Activated naive CD4-positive, alpha-beta T cell treated with anti-CD3 and anti-CD28 coated beads for 36 hours (primary cell): ENCODE measurements around the gene NETO2. TPM values are rescaled to one million over a fixed set of nuclear protein-coding genes. Genes with fewer than 3 reads are reported as not detected.
"Not testable (repeated sequence)": the region's sequence is repeated elsewhere in the genome, so short reads cannot be mapped to it uniquely, and the experiment has no call there.

Experiments used
- CTCF ChIA-PET: fragments of 350-600 bp; sonication (Branson Sonifier 250); formaldehyde crosslinking; loops from one replicate; lab custom pipeline; 2021; ENCODE audit warnings: antibody characterized with exemption; lab: Charles Lee
- DNase-seq: peaks from one replicate; pipeline ENCODE4 v3.0.0-alpha.2; 2020
- H3K27ac Mint-ChIP-seq: one replicate; pipeline ENCODE4 v1.8.0; 2021; ENCODE audit warnings: mild to moderate bottlenecking, mixed read lengths
- H3K27me3 Mint-ChIP-seq: one replicate; pipeline ENCODE4 v1.8.0; 2021; ENCODE audit warnings: low read depth, mixed read lengths
- H3K36me3 Mint-ChIP-seq: one replicate; pipeline ENCODE4 v1.8.0; 2021; ENCODE audit warnings: low read depth, mixed read lengths
- H3K4me1 Mint-ChIP-seq: one replicate; pipeline ENCODE4 v1.8.0; 2021; ENCODE audit warnings: low read depth, mixed read lengths
- H3K4me3 Mint-ChIP-seq: one replicate; pipeline ENCODE4 v1.8.0; 2021; ENCODE audit warnings: mild to moderate bottlenecking, moderate library complexity, mixed read lengths
- H3K9me3 Mint-ChIP-seq: one replicate; pipeline ENCODE4 v1.8.0; 2021; ENCODE audit warnings: mixed read lengths
- intact Hi-C: fragments of 100-400 bp; cut with micrococcal nuclease; formaldehyde crosslinking; loops from one replicate; pipeline ENCODE4 v1.15.1; 2023
- total RNA-seq, 2 experiments: library from RNA; stranded (reverse); gene quantifications; one replicate each; pipeline ENCODE4 v1.2.3, GENCODE V29; 2021

Gene NETO2, protein sequence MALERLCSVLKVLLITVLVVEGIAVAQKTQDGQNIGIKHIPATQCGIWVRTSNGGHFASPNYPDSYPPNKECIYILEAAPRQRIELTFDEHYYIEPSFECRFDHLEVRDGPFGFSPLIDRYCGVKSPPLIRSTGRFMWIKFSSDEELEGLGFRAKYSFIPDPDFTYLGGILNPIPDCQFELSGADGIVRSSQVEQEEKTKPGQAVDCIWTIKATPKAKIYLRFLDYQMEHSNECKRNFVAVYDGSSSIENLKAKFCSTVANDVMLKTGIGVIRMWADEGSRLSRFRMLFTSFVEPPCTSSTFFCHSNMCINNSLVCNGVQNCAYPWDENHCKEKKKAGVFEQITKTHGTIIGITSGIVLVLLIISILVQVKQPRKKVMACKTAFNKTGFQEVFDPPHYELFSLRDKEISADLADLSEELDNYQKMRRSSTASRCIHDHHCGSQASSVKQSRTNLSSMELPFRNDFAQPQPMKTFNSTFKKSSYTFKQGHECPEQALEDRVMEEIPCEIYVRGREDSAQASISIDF
- 1 to 10 TPM; 3.0 to 4.3 TPM for total RNA-seq

GRCh38 chr16:47143677-47144558 is at the start of gene NETO2:
TSS of gene NETO2 (minus strand) at chr16:47143945. CDS start at chr16:47143612, 333 bp downstream.
- peak; percentile 57 for DNase-seq
- Mint-ChIP-seq H3K27me3 (peaks cover 38% of the 10 kb centered on the region), H3K4me3 (peak within 1 kb of the TSS; percentile 66), H3K27ac (no peak within 1 kb of the TSS), H3K9me3 (no peaks in the 10 kb centered on the region), H3K4me1 (peaks cover 10% of the 10 kb centered on the region), H3K36me3 (peaks cover 3% of the 10 kb centered on the region)
- intact Hi-C loops = loop anchor here (1.0 to 10.0 kb wide), 9 partner anchors 171 to 1486 kb away; partner anchors contain the start of genes DNAJA2, ITFG1, LONP2 and ORC6
- CTCF ChIA-PET = interaction anchor here (0.6 to 5.7 kb wide), 15 partner anchors 32 to 1021 kb away, joined by 3 to 38 read pairs (median 4); partner anchors contain the start of gene ABCC12

DNA sequence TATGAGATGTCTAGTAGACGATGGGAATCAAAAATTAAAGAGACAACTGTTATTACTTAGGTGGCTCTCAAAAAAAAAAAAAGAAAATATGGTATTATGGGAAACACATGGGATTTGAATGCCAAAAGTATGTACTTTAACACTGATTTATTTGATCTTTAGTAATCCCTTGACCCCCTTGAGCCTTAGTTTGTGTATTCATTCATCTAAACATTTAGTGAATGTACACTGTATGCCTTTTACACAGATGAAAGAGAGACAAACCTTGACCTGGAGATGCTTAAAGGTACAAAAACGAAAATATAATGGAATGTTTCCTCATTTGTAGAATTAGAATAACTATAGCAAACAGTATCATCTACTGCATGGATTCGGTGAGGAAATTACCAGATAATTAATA is 38.6 kb upstream of the NETO2 start:
- Mint-ChIP-seq H3K4me1 (no peaks in the 10 kb centered on the region), H3K9me3 (peaks cover 3% of the 10 kb centered on the region), H3K27ac (no peak overlapping the region), H3K36me3 (peaks cover 16% of the 10 kb centered on the region), H3K27me3 (no peaks in the 10 kb centered on the region), H3K4me3 (no peak overlapping the region)
- DNase-seq = no peak
- CTCF ChIA-PET = no interaction called here
- intact Hi-C loops = no loop called here

DNA sequence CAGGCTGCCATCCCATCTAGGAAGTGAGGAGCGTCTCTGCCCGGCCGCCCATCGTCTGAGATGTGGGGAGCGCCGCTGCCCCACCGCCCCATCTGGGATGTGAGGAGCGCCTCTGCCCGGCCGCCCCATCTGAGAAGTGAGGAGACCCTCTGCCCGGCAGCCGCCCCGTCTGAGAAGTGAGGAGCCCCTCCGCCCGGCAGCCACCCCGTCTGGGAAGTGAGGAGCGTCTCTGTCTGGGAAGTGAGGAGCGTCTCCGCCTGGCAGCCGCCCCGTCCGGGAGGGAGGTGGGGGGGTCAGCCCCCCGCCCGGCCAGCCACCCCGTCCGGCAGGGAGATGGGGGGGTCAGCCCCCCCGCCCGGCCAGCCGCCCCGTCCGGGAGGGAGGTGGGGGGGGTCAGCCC is 37.3 kb upstream of the NETO2 start:
- DNase-seq, CTCF ChIA-PET, intact Hi-C loops: not testable (repeated sequence)

GRCh38 chr16:47180073-47180472 is 36.3 kb upstream of the NETO2 start:
- intact Hi-C loops = no loop called here
- CTCF ChIA-PET = no interaction called here
- H3K27me3 Mint-ChIP-seq = no peaks in the 10 kb centered on the region
- H3K27ac Mint-ChIP-seq = no peak overlapping the region
- no peak for DNase-seq
- H3K36me3 Mint-ChIP-seq = peaks cover 16% of the 10 kb centered on the region
- peaks cover 3% of the 10 kb centered on the region for H3K4me1 Mint-ChIP-seq
- H3K4me3 Mint-ChIP-seq = no peak overlapping the region
- H3K9me3 Mint-ChIP-seq = peaks cover under 1% of the 10 kb centered on the region

More for the DNA sequence above, 37.3 kb upstream of the NETO2 start:
- not testable (repeated sequence) for H3K27ac Mint-ChIP-seq, H3K4me3 Mint-ChIP-seq, H3K4me1 Mint-ChIP-seq, H3K9me3 Mint-ChIP-seq, H3K27me3 Mint-ChIP-seq
- H3K36me3 Mint-ChIP-seq = peaks cover 16% of the 10 kb centered on the region

GRCh38 chr16:47175152-47175551 is 31.4 kb upstream of the NETO2 start:
- peaks cover 11% of the 10 kb centered on the region for H3K36me3 Mint-ChIP-seq
- no peak overlapping the region for H3K4me3 Mint-ChIP-seq
- intact Hi-C loops = no loop called here
- CTCF ChIA-PET = interaction anchor here (1.0 kb wide), 1 partner anchor 33 kb away, joined by 3 read pairs; no protein-coding TSS in a partner anchor
- no peaks in the 10 kb centered on the region for H3K9me3 Mint-ChIP-seq
- no peak for DNase-seq
- peaks cover 4% of the 10 kb centered on the region for H3K4me1 Mint-ChIP-seq
- H3K27me3 Mint-ChIP-seq = no peaks in the 10 kb centered on the region
- H3K27ac Mint-ChIP-seq = no peak overlapping the region

- Mint-ChIP-seq H3K27me3 (no peaks in the 10 kb centered on the region), H3K4me3 (no peak overlapping the region), H3K27ac (no peak overlapping the region), H3K9me3 (no peaks in the 10 kb centered on the region), H3K36me3 (peaks cover 16% of the 10 kb centered on the region), H3K4me1 (no peaks in the 10 kb centered on the region)
- CTCF ChIA-PET = interaction anchor here (0.5 to 1.7 kb wide), 4 partner anchors 27 to 237 kb away, joined by 3 to 4 read pairs (median 4); no protein-coding TSS in a partner anchor
- intact Hi-C loops = no loop called here
- no peak for DNase-seq
These were observed 19.1 kb upstream of the NETO2 start for GRCh38 chr16:47162670-47163420.

DNA sequence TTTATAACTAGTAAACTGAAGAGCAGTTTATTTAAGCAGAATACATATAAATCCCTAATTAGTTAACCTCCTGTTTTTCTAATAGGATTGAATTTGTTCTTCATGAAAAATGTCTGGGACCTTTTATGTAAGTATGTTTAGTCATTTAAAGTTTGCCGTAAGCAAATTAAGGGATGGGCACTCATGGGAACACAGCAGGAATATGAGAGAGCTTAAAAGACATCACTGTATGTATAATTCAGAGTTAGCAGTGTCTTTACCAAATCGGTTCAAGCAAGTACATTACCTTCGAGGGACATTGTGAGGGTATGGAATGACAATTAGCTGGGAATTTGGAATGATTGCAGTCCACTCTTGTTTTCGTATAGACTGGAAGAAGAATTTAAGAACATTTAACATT is 17.7 kb upstream of the NETO2 start:
- H3K4me1 Mint-ChIP-seq = no peaks in the 10 kb centered on the region
- no peaks in the 10 kb centered on the region for H3K27me3 Mint-ChIP-seq
- CTCF ChIA-PET = interaction anchor here (1.3 to 1.7 kb wide), 3 partner anchors 20 to 210 kb away, joined by 3 to 4 read pairs (median 3); no protein-coding TSS in a partner anchor
- intact Hi-C loops = no loop called here
- DNase-seq = no peak
- peaks cover 1% of the 10 kb centered on the region for H3K9me3 Mint-ChIP-seq
- no peak overlapping the region for H3K27ac Mint-ChIP-seq
- H3K36me3 Mint-ChIP-seq = peaks cover 25% of the 10 kb centered on the region
- no peak overlapping the region for H3K4me3 Mint-ChIP-seq

- peaks cover 2% of the 10 kb centered on the region for H3K9me3 Mint-ChIP-seq
- H3K4me1 Mint-ChIP-seq = no peaks in the 10 kb centered on the region
- intact Hi-C loops = no loop called here
- no peak for DNase-seq
- no peaks in the 10 kb centered on the region for H3K27me3 Mint-ChIP-seq
- H3K4me3 Mint-ChIP-seq = no peak overlapping the region
- CTCF ChIA-PET = no interaction called here
- peaks cover 29% of the 10 kb centered on the region for H3K36me3 Mint-ChIP-seq
- no peak overlapping the region for H3K27ac Mint-ChIP-seq
These were observed 16.7 kb upstream of the NETO2 start for GRCh38 chr16:47160422-47160821.

GRCh38 chr16:47158992-47159391 is 15.2 kb upstream of the NETO2 start:
- CTCF ChIA-PET = no interaction called here
- Mint-ChIP-seq H3K4me3 (no peak overlapping the region), H3K4me1 (no peaks in the 10 kb centered on the region), H3K9me3 (peaks cover 2% of the 10 kb centered on the region), H3K36me3 (peaks cover 35% of the 10 kb centered on the region), H3K27ac (no peak overlapping the region), H3K27me3 (no peaks in the 10 kb centered on the region)
- intact Hi-C loops = no loop called here
- no peak for DNase-seq

DNA sequence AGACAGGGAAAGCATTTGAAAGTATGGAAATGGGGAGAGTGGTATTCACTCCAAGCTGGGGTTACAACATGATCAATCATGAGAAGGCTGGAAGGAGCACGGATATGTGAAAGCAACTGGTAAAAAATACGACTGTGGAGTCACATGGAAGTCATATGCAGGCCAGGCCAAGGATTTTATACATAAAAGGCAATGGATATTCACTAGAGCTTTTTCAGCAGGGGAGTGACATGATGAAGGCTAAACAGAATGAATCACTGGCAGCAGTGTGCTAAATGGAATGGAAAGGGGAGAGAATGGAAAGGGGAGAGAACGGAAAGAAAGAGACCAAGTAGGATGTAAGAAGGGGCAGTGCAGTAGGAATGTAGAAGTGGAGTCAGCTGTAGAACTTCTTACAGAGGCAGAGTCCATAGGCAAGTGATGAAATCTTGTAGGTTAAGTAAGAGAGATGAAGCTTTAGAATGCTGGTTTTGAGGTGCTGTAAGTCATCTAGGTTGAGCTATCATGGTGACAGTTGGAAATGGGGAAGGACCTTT is 13.0 kb upstream of the NETO2 start:
- Mint-ChIP-seq H3K27ac (no peak overlapping the region), H3K27me3 (no peaks in the 10 kb centered on the region), H3K36me3 (peaks cover 53% of the 10 kb centered on the region)

DNA sequence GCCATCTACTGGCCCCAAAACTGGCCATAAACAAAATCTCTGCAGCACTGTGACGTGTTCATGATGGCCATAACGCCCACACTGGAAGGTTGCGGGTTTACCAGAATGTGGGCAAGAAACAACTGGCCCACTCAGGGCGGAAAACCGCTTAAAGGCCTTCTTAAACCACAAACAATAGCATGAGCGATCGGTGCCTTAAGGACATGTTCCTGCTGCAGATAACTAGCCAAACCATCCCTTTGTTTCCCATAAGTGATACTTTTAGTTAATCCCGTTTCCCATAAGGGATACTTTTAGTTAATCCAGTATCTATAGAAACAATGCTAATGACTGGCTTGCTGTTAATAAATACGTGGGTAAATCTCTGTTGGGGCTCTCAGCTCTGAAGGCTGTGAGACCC is 8.8 kb upstream of the NETO2 start:
- H3K27ac Mint-ChIP-seq, H3K4me1 Mint-ChIP-seq, intact Hi-C loops, H3K27me3 Mint-ChIP-seq, DNase-seq, H3K4me3 Mint-ChIP-seq: not testable (repeated sequence)
- CTCF ChIA-PET = interaction anchor here (1.6 kb wide), 1 partner anchor 115 kb away, joined by 3 read pairs; no protein-coding TSS in a partner anchor
- peaks cover 19% of the 10 kb centered on the region for H3K9me3 Mint-ChIP-seq
- H3K36me3 Mint-ChIP-seq = peaks cover 40% of the 10 kb centered on the region

More for the DNA sequence above, 13.0 kb upstream of the NETO2 start:
- no peaks in the 10 kb centered on the region for H3K4me1 Mint-ChIP-seq
- peaks cover 11% of the 10 kb centered on the region for H3K9me3 Mint-ChIP-seq
- H3K4me3 Mint-ChIP-seq = no peak overlapping the region
- intact Hi-C loops = no loop called here
- CTCF ChIA-PET = interaction anchor here (1.1 kb wide), 1 partner anchor 351 kb away, joined by 3 read pairs; no protein-coding TSS in a partner anchor
- DNase-seq = no peak
